HEK293T (cell line): ENCODE data around the gene CCDC169.
"Not testable (repeated sequence)": the region's sequence is repeated elsewhere in the genome, so short reads cannot be mapped to it uniquely, and the experiment has no call there.

ENCODE experiments used
- CTCF ChIA-PET: fragments of 350-600 bp; formaldehyde crosslinking; extraction: SDS; loops from one replicate; lab custom pipeline; 2021; ENCODE audit warnings: antibody characterized with exemption, inconsistent platforms; lab: Yijun Ruan, JAX
- POLR2A ChIA-PET: fragments of 350-600 bp; formaldehyde crosslinking; extraction: SDS; loops from one replicate; lab custom pipeline; 2020; ENCODE audit warnings: antibody characterized with exemption, inconsistent platforms; lab: Yijun Ruan, JAX
- DNase-seq: peaks from one replicate; pipeline ENCODE4 v3.0.0; 2012; ENCODE audit warnings: mixed read lengths; ENCODE audit errors: extremely low spot score
- ARNT ChIP-seq: fragments of 450-650 bp; IDR thresholded peaks from 2 replicates; pipeline ENCODE4 v1.6.1; 2017; ENCODE audit warnings: mild to moderate bottlenecking
- BHLHE40 ChIP-seq: fragments of 450-650 bp; IDR thresholded peaks from 2 replicates; pipeline ENCODE4 v1.6.1; 2016; ENCODE audit warnings: mild to moderate bottlenecking, moderate library complexity, borderline replicate concordance
- CTBP1 ChIP-seq: fragments of 450-650 bp; IDR thresholded peaks from 2 replicates; pipeline ENCODE4 v1.6.1; 2016; ENCODE audit warnings: borderline replicate concordance
- ELF4 ChIP-seq: fragments of 450-650 bp; IDR thresholded peaks from 2 replicates; pipeline ENCODE4 v1.6.1; 2017; ENCODE audit warnings: antibody characterized with exemption
- FOXA1 ChIP-seq: fragments of 450-650 bp; IDR thresholded peaks from 2 replicates; pipeline ENCODE4 v1.6.1; 2016; ENCODE audit warnings: mild to moderate bottlenecking
- FOXK2 ChIP-seq: fragments of 450-650 bp; IDR thresholded peaks from 2 replicates; pipeline ENCODE4 v1.6.1; 2016; ENCODE audit warnings: mild to moderate bottlenecking
- FOXM1 ChIP-seq: fragments of 450-650 bp; IDR thresholded peaks from 2 replicates; pipeline ENCODE4 v1.6.1; 2017; ENCODE audit warnings: mild to moderate bottlenecking, borderline replicate concordance
- HDGF ChIP-seq: fragments of 450-650 bp; IDR thresholded peaks from 2 replicates; pipeline ENCODE4 v1.6.1; 2017; ENCODE audit warnings: antibody characterized with exemption, borderline replicate concordance
- L3MBTL2 ChIP-seq: fragments of 450-650 bp; conservative IDR thresholded peaks from 2 replicates; pipeline ENCODE4 v1.6.1; 2016; ENCODE audit warnings: mild to moderate bottlenecking
- LEF1 ChIP-seq: fragments of 450-650 bp; IDR thresholded peaks from 2 replicates; pipeline ENCODE4 v1.6.1; 2017; ENCODE audit warnings: mild to moderate bottlenecking, borderline replicate concordance
- NFRKB ChIP-seq: fragments of 450-650 bp; IDR thresholded peaks from 2 replicates; pipeline ENCODE4 v1.6.1; 2016; ENCODE audit warnings: mild to moderate bottlenecking, moderate library complexity
- PKNOX1 ChIP-seq: fragments of 450-650 bp; IDR thresholded peaks from 2 replicates; pipeline ENCODE4 v1.6.1; 2016
- SP1 ChIP-seq: fragments of 450-650 bp; IDR thresholded peaks from 2 replicates; pipeline ENCODE4 v1.6.1; 2017
- SUZ12 ChIP-seq: fragments of 450-650 bp; IDR thresholded peaks from 2 replicates; pipeline ENCODE4 v1.6.1; 2016; ENCODE audit warnings: mild to moderate bottlenecking
- TARDBP ChIP-seq: fragments of 450-650 bp; IDR thresholded peaks from 2 replicates; pipeline ENCODE4 v1.6.1; 2016
- ZNF384 ChIP-seq: fragments of 450-650 bp; IDR thresholded peaks from 2 replicates; pipeline ENCODE4 v1.6.1; 2016

Gene CCDC169

GRCh38 chr13:36343766-36344165, 46.2 kb upstream of the CCDC169 start:
- no peak for DNase-seq
- TF ChIP-seq NFRKB (no peak), CTBP1 (no peak), HDGF (no peak), FOXM1 (no peak), TARDBP (no peak), SUZ12 (no peak), LEF1 (no peak), SP1 (no peak), BHLHE40 (no peak), ZNF384 (no peak), L3MBTL2 (no peak)
- ChIA-PET POLR2A (no interaction called here), CTCF (interaction anchor here (0.5 kb wide), 1 partner anchor 73 kb away, joined by 5 read pairs; no protein-coding TSS in a partner anchor)

DNA sequence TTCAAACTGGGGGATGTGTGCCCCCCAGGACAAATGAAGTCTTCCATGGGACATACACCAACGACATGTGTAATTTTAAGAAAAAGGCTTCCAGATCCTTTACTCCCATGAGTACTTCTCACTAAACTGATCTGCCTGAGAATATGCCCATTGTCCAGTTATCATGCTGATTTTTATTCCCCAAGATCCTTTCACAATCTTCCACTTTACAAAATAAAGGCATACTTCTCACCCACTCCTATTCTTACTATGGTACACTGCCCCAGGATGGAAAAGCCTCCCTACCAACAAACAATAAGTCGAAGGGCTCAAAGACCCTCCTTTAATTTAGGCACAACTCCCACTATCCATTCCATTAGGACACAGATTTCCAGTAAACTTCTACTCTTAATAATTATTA, 45.1 kb upstream of the CCDC169 start:
- TF ChIP-seq SP1 (no peak), CTBP1 (no peak), NFRKB (no peak), ARNT (no peak), HDGF (no peak), ELF4 (no peak), FOXK2 (no peak), LEF1 (no peak), ZNF384 (no peak), FOXM1 (no peak), L3MBTL2 (no peak), PKNOX1 (no peak), SUZ12 (no peak), FOXA1 (no peak), TARDBP (no peak), BHLHE40 (no peak)
- no peak for DNase-seq
- CTCF ChIA-PET, result no interaction called here
- POLR2A ChIA-PET, result no interaction called here

DNA sequence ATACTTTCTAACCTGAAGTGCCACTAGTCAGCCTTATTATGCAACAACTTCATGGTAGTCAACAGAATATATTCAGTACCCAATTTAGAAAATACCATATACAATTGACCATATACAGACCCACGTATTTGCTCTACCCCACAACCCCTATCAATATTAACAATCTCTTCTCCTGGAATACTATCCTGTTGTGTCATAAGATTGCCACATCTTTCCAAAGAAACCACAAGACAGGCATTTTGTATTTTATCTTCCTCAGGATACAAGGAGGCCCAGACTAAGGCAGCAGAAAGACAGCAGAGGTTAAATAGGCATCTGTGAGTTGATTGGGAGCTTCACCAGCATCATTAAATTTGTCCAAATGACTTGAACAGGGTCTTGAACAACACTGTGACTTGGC, 44.1 kb upstream of the CCDC169 start:
- no peak for DNase-seq
- ChIA-PET CTCF (no interaction called here), POLR2A (no interaction called here)
- TF ChIP-seq HDGF (no peak), NFRKB (no peak), CTBP1 (no peak), L3MBTL2 (no peak), LEF1 (no peak), BHLHE40 (no peak)

GRCh38 chr13:36339600-36340155, 42.1 kb upstream of the CCDC169 start:
- ChIA-PET CTCF (no interaction called here), POLR2A (no interaction called here)
- TF ChIP-seq FOXA1, result no peak
- TF ChIP-seq NFRKB, result no peak
- no peak for TF ChIP-seq PKNOX1
- no peak for TF ChIP-seq FOXK2
- no peak for TF ChIP-seq SUZ12
- TF ChIP-seq L3MBTL2, result no peak
- no peak for TF ChIP-seq LEF1
- TF ChIP-seq HDGF, result no peak
- TF ChIP-seq ARNT, result no peak
- no peak for TF ChIP-seq BHLHE40
- DNase-seq, result no peak

- DNase-seq, result no peak
- POLR2A ChIA-PET, result no interaction called here
- CTCF ChIA-PET, result no interaction called here
- no peak for TF ChIP-seq FOXA1
- no peak for TF ChIP-seq ARNT
- TF ChIP-seq NFRKB, result no peak
- no peak for TF ChIP-seq ZNF384
- TF ChIP-seq BHLHE40, result no peak
- no peak for TF ChIP-seq PKNOX1
- TF ChIP-seq L3MBTL2, result no peak
- no peak for TF ChIP-seq FOXM1
- no peak for TF ChIP-seq ELF4
- no peak for TF ChIP-seq HDGF
- no peak for TF ChIP-seq LEF1
- no peak for TF ChIP-seq SUZ12
- TF ChIP-seq FOXK2, result no peak
- no peak for TF ChIP-seq CTBP1
- TF ChIP-seq TARDBP, result no peak
- no peak for TF ChIP-seq SP1
Observed at GRCh38 chr13:36337938-36338641, 40.5 kb upstream of the CCDC169 start.

- DNase-seq, result no peak
- ChIA-PET POLR2A (no interaction called here), CTCF (no interaction called here)
- TF ChIP-seq BHLHE40 (no peak), ARNT (no peak), ZNF384 (no peak), FOXK2 (no peak), LEF1 (no peak), TARDBP (no peak), FOXA1 (no peak), PKNOX1 (no peak), HDGF (no peak), SP1 (no peak), SUZ12 (no peak), FOXM1 (no peak), NFRKB (no peak), ELF4 (no peak)
Observed at GRCh38 chr13:36332986-36333385, 35.4 kb upstream of the CCDC169 start.

DNA sequence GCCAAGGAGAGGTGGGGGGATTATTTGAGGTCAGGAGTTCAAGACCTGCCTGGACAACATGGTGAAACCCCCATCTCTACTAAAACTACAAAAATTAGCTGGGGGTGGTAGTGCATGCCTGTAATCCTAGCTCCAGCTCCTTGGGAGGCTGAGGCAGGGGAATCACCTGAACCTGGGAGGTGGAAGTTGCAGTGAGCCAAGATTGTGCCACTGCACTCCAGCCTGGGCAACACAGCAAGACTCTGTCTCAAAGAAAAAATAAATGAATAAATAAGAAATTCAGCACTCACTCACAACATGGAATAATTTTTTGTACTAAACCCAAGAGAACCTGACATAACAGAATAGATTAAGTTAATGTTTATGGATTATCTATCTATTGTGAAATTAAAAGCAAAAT, 34.6 kb upstream of the CCDC169 start:
- CTCF ChIA-PET, POLR2A ChIA-PET, DNase-seq: not testable (repeated sequence)
